ENCODE measurements around the gene JUP.

DNA sequence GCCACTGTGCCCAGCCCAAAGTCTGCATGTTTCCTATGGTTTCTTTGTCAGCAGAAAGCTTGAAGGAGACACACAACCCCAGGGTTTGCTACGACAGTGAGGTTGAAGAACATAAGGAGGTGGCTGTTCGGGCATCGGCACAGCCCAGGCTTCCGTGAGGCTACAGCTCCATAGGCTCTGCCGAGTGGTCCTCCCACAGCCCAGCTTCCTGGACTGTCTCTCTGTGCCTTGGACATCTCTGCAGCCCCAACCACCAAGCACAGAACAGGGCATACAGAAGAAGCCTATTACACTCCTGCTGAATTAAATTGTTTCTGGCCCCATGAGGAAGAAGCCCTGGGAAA is 48.9 kb downstream of the JUP start:
- TF ChIP-seq CTCF (IDR thresholded peaks at IDR 0.05; ENCODE audit: low read length) = no peak
- no peak for TF ChIP-seq EZH2phosphoT487 (IDR thresholded peaks at IDR 0.05; ENCODE audit: low read length)
